HPDE6-E6E7 (cell line): ENCODE results near the gene S1PR4.
A peak's percentile ranks its signal among the peaks of the same experiment; 100 is the strongest.
"Not testable (repeated sequence)": the region's sequence is repeated elsewhere in the genome, so short reads cannot be mapped to it uniquely, and the experiment has no call there.

Experiments
- DNase-seq: peaks from one replicate; pipeline ENCODE4 v3.0.0; 2011; ENCODE audit warnings: missing footprints; ENCODE audit errors: extremely low spot score

S1PR4 gene

DNA sequence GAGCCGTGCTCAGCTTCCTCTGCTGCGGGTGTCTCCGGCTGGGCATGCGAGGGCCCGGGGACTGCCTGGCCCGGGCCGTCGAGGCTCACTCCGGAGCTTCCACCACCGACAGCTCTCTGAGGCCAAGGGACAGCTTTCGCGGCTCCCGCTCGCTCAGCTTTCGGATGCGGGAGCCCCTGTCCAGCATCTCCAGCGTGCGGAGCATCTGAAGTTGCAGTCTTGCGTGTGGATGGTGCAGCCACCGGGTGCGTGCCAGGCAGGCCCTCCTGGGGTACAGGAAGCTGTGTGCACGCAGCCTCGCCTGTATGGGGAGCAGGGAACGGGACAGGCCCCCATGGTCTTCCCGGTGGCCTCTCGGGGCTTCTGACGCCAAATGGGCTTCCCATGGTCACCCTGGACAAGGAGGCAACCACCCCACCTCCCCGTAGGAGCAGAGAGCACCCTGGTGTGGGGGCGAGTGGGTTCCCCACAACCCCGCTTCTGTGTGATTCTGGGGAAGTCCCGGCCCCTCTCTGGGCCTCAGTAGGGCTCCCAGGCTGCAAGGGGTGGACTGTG lies 1.2 kb downstream of the S1PR4 start:
- no peak for DNase-seq

DNA sequence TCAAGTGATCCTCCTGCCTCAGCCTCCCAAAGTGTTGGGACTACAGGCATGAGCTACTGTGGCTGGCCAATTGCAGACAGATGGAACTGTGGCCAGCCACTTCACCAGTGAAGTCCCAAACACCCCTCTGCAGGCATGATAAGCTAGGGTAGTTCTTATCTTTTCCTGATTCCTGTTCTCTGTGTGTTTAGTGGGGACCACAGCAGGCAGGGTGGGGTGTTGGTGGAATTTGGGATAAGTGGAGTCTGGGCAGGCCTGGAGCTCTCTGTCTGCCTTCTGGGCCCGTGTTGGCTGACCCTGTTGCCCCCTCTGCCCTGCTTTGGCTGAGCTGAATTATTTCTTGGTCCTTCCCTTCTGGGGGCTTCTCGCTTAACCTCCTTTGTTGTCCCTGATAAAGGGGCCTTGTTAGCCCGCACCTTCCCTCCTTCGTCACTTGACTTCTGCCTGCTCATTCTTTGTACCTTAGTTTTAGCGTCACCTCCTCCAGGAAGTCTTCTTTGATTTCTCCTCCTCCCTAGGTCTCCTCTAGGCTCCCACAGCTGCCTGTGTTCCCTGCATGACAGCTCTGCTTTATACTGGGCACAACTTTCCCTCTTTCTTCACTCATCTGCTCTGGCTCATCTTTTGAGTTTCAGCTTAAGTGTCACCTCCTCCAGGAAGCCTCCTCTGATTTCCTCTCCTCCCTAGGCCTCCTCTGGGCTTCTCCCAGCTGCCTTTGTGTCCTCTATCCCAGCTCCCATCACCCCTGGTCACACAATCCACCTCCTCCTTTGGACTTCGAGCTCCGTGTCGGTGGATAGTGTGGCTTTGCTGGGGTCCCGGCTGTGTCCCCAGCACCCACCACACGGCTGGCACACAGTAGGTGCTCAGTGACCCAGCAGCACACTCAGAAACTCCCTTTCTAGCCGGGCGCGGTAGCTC lies 5.4 kb downstream of the S1PR4 start:
- DNase-seq = no peak

DNA sequence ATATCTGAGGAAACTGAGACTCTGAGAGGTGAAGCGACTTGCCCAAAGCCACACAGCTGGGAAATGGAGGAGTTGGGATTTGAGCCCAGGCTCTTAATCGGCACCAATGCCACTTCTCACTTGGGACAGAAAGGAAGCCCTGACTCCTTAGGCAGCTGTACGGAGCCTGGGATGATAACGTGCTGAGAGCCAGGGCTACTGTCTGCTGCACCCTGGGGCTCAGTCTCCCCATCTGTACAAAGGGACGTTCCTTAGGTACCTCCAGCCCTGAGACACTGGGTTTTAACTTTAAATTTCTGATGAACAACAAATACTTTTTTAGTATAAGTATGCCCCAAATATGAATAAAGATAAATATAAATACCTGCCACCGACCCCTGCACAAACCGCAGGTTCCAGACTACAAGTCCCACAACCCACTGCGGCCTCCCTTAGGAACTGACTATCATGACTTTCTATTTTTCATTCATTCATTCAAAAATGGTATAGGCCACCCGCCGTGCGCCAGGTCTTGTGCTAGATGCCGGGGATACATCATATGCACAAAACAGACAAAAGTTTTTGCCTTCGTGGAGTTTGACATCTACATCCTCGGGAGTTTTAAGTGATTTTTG lies 6.4 kb downstream of the S1PR4 start:
- DNase-seq = no peak

DNA sequence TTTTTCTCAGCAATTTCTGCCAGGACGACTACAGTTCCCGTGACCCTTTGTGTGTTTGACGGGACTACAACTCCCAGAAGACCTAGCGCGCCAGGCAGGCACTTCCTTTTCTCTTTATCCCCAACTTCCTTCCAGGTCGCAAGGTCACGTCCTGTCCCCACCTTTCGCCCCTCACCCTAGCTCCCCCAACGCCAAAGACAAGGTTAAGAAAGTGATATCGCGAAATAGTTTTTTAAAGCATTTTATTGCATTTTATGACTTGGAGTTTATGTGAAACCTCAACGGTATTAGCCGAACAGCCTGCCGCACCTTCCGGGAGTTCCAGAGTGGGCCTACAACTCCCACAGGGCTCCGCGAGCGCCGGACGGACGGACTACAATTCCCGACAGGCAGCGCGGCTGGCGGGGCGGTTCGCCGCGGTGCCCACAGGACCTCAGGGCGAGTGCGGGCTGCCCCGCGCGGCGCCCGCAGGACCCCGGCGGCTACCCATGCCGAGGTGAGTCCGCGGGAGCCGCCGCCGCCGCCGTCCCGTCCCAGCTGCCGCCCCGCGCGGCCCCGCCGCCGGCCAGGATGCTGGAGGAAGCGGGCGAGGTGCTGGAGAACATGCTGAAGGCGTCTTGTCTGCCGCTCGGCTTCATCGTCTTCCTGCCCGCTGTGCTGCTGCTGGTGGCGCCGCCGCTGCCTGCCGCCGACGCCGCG lies 7.0 kb downstream of the S1PR4 start, which contains the start of gene NCLN:
Gene NCLN (plus strand): TSS at position 470 of the 699 bp plus-strand sequence. CDS start 101 bp downstream, at position 571.
- peak; percentile 70 for DNase-seq

DNA sequence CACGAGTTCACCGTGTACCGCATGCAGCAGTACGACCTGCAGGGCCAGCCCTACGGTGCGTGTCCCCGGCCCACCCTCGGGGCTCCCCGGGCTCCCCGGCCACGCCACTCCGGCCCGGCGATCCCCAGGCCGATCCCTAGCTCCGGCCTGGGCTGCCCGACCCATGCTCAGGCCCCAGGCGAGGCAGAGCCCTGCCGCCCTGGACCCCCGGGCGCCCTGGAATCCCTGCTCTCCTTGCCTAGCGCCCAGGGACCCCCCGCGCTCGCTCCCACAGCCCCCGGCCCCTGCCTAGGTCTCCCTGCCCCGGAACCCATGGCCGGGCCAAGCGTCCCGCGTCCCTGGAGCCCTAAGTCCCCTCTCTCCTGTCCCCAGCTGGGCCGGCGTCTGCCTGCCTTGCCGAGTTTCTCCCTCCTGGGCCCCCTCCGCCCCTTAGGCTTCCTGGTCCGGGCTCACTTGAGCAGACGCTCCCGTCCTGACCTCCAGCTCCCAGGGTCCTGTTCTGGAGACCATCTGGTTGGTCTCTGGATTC lies 7.7 kb downstream of the S1PR4 start:
- no peak for DNase-seq

DNA sequence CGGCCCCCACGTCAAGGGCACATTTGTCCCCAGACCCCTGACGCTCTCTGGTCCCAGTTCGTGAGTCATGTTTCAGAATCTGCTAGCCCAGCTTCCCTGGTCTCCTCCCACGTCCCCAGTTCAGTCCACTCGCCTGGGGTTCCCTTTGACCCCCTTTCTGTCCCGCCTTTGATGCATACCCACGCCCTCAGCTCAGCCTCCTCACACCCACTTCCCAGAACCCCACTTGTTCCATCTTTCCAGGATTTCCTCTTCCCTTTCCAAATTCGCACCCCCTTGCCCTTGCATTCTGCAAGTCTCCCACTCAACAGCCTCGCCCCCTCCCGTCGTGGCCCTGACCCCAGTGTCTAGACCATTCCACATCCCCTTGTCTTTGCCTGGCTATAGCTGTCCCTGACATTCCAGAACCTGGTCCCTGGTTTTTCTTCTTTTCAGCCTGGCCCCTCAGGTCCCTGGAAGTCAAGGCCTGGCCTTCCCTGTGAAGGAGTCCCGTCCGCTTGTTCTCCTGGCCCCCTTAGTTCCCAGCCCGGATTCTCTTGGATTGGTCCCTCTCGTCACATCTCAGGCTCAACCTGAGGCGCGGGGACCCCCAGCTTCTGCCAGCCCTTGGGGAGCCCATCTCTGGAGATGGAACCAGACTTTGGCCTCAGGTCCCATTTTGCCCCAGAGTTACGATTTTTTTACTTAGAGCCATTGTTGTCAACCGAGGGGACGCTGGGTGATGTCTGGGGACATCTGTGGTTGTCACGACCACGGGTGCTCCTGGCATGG lies 8.5 kb downstream of the S1PR4 start:
- no peak for DNase-seq

GRCh38 chr19:3187662-3188511 lies 9.3 kb downstream of the S1PR4 start:
- DNase-seq = no peak

DNA sequence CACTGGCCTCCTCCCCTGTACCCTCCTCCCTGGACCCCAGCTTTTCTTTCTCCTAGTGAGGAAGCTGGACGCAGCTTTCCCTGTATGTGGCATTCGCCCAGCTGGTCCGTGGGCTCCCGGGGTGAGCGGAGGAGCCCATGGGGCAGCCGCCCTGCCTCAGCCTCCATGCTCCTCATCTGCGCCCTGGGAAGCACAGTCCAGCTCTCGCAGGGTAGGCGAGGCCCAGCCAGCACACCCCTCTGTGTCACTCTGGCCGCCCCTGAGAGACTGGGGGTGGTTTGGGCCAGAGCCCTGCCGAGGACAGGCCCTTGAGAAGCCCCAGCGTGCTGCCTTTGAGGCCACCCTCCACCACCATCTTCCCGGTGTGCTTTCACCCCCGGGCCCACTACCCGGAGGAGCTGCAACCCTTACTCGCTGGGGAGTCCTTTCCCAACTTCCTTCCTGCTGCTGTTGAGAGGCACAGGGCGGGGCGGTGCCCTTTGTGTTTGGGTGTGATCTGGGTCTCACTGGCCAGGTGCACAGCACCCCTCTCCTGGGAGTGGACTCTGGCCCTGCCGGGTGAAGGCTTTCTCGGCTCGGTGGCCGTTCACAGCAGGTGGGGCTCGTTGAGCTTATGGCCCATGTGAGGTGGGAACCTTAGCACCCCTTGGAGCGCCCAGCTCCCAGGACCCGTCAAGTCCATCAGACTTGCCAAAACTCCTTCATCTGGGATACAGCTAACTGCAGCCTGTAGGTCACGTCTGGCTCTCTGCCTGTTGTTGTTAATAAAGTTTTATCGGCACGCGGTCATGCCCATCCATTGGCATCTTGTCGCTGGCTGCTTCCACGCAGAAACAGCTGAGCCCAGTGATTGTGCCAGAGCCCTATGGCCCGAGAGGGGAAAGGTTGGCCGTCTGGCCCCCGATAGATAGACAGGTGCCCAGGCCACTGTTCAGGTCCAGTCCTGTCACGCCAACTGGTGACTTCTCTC lies 10.3 kb downstream of the S1PR4 start:
- no peak for DNase-seq

- DNase-seq = no peak
Measured at GRCh38 chr19:3189702-3190469, 11.3 kb downstream of the S1PR4 start.

DNA sequence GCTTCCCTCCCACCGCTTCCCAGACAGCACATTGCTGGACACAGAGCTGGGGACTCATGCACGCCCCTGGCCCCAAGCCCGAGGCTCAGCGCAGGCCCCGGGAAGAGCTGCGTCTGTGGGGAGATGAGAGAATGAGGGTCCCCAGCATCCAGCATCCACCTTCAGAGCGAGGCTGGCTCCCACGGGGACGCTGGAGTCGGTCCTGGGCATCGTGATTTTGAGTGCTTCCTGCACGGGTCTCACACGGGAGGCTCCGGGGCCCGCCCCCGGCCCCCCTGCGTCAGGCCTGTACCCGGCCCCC lies 11.9 kb downstream of the S1PR4 start:
- DNase-seq = no peak

DNA sequence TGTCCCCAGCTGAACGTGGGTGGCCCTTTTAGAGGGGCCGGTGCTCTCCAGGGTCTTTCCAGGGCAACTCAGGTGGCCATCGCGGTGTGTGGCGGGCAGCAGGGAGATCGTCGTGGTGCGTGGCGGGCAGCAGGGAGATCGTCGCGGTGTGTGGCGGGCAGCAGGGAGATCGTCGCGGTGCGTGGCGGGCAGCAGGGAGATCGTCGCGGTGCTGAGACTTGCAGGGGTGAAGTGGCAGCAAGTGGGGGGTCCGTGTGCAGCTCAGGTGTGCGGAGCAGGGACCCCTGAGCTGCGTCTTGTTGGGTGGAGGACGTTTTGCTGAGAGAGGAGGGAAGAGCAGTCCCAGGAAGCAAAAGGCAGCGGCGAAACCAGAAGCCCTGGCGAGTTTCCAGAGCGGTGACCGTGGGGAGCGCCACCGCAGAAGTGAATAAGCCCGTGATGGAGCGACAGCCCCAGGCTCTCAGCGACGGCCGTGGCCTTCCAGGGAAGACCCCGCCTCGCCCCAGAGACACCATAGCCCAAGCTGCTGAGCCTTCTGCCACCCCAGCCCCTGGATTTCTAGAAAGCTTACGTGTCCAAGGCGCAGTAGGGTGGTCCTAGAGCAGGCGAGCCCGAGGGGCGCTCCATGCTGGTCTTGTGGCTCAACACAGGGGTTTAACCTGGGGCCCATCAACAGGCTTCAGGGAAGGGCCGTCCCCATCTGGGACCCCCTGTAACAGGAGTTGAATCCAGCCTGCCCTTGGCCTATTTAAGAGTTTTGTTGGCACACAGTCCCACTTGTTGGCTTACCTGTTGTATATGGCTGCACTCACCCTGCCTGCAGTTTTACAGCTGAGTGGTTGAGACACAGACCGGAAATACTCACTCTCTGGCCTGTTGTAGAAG lies 12.6 kb downstream of the S1PR4 start:
- DNase-seq = no peak

DNA sequence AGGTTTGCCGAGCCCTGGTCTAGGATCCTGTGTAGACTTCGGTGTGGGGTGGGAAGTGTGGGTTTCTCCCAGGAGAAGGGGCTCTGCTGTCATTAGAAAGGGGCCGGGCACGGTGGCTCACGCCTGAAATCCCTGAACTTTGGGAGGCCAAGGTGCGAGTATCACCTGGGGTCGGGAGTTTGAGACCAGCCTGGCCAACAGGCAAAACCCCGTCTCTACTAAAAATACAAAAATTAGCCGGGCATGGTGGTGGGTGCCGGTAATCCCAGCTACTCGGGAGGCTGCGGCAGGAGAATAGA lies 13.2 kb downstream of the S1PR4 start:
- not testable (repeated sequence) for DNase-seq

GRCh38 chr19:3192228-3192635 lies 13.7 kb downstream of the S1PR4 start:
- DNase-seq = no peak

- DNase-seq = no peak
Measured at GRCh38 chr19:3192684-3193083, 14.1 kb downstream of the S1PR4 start.

GRCh38 chr19:3193256-3194105 lies 14.9 kb downstream of the S1PR4 start:
- DNase-seq = no peak
